ENCODE measurements around the gene STXBP4. TPM values are rescaled to one million over a fixed set of nuclear protein-coding genes. Genes with fewer than 3 reads are reported as not detected.

The STXBP4 gene
- total RNA-seq, 6 experiments from 2014 or later = 9.4 to 12.9 (median 11.4) TPM

DNA sequence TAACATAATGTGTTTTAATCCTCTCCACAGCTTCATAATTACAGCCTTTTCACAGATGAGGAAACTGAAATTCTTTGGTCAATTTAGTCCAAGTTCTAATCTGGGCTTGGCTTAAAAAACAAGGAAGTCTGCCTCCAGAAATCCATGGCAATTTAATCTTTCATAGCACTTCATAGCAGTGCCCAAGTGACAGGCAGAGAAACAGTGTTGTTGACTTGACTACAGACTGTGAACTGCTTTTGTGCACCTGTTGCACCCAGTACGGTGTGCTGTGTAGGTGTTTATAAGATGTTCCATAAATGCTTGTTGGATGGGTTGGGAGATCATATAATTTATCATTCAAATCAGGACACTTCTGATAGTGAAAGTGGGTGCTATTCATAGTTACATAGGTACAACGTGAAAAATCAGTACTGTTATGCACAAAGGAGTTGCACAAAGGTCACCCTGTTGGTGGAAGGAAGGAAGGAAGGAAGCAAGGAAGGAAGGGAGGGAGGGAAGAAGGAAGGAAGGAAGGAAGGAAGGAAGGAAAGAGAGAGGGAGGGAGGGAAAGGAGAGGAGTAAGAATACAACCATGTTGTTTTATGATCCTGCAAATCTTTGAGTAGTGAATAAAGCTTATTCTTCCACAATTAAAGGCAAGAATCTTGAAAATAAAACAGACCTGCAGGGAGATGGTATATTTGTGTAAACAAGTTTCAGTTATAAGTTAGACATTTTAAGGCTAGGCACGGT is 239.7 kb downstream of the STXBP4 start:
- Mint-ChIP-seq H3K27ac (no peak overlapping the region), H3K27me3 (ENCODE audit: insufficient read depth) (no peaks in the 10 kb centered on the region; the same call in 1 of the 2 replicates), H3K36me3 (ENCODE audit: low read depth) (no peaks in the 10 kb centered on the region), H3K4me3 (no peak overlapping the region), H3K9me3 (no peaks in the 10 kb centered on the region), H3K4me1 (ENCODE audit: low read depth) (no peaks in the 10 kb centered on the region)
- TF ChIP-seq, protein P1, sequence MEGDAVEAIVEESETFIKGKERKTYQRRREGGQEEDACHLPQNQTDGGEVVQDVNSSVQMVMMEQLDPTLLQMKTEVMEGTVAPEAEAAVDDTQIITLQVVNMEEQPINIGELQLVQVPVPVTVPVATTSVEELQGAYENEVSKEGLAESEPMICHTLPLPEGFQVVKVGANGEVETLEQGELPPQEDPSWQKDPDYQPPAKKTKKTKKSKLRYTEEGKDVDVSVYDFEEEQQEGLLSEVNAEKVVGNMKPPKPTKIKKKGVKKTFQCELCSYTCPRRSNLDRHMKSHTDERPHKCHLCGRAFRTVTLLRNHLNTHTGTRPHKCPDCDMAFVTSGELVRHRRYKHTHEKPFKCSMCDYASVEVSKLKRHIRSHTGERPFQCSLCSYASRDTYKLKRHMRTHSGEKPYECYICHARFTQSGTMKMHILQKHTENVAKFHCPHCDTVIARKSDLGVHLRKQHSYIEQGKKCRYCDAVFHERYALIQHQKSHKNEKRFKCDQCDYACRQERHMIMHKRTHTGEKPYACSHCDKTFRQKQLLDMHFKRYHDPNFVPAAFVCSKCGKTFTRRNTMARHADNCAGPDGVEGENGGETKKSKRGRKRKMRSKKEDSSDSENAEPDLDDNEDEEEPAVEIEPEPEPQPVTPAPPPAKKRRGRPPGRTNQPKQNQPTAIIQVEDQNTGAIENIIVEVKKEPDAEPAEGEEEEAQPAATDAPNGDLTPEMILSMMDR (IDR thresholded peaks at IDR 0.05) = no peak
- no peak for DNase-seq

DNA sequence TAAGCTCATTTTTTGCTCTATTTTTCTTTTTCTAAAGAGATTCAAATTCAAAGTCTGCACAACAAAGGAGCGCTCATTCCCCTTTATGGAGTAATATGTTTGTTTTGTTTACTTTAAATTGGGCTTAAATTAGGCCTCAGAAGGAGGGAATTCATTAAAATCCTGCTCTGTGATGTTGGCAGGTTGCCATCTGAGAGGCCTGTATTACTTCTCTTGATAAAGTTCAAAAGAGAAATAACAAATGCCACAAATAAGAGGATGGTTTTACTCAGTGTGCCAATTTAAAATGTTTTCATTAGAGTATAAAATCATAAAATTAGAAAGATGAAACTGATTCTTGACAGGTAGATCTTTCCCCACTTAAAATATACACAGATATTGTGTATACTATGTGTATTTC is 241.7 kb downstream of the STXBP4 start:
- no peak for DNase-seq
- Mint-ChIP-seq H3K27ac (no peak overlapping the region), H3K36me3 (ENCODE audit: low read depth) (no peaks in the 10 kb centered on the region), H3K27me3 (ENCODE audit: insufficient read depth) (no peaks in the 10 kb centered on the region; the same call in 1 of the 2 replicates), H3K4me3 (no peak overlapping the region), H3K4me1 (ENCODE audit: low read depth) (no peaks in the 10 kb centered on the region), H3K9me3 (no peaks in the 10 kb centered on the region)
- TF ChIP-seq, protein P1 (IDR thresholded peaks at IDR 0.05) = no peak

DNA sequence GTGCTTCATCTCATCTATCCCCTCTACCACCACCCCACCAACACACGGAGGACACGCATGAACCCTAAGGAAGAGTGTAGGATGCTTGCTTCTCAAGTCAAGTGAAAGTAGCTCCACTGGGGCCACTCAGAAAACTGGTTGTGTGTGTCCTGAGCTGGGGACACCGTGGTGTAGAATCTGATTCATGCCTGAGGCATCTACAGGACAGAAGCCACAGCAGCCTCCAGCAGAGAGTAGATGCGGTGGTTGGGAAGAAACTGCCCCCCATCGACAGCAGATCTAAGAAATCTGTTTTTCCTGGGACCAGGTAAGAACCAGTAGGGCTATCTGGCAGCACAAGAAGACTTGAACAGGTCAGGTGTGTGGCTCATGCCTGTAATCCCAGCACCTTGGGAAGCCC is 244.3 kb downstream of the STXBP4 start:
- TF ChIP-seq, protein P1 (IDR thresholded peaks at IDR 0.05) = no peak
- H3K9me3 Mint-ChIP-seq = no peaks in the 10 kb centered on the region

DNA sequence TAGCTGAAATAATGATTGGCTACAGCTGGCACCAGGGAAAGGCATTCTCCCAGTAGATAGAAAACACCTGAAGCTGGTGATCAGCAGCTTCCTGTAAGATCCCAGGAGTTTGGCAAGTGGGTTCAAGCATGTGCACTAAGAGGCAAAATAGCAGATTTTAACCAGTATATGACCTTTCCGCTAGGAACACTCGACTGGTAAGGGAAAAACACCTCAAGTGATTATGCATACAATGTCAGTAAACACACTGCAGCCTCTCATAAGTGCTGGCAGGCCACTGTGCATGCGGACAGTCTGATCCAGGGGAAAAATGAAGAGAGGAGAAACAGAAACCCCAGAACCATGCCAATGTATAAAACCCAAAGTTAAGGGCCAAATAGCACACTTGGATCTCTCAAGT is 247.1 kb downstream of the STXBP4 start:
- H3K36me3 Mint-ChIP-seq (ENCODE audit: low read depth) = no peaks in the 10 kb centered on the region
- H3K27ac Mint-ChIP-seq = no peak overlapping the region
- TF ChIP-seq, protein P1 (IDR thresholded peaks at IDR 0.05) = no peak
- no peak for DNase-seq
- no peak overlapping the region for H3K4me3 Mint-ChIP-seq
- peaks cover 2% of the 10 kb centered on the region for H3K27me3 Mint-ChIP-seq (ENCODE audit: insufficient read depth)
- no peaks in the 10 kb centered on the region for H3K4me1 Mint-ChIP-seq (ENCODE audit: low read depth)
- H3K9me3 Mint-ChIP-seq = no peaks in the 10 kb centered on the region

More for the DNA sequence above, 244.3 kb downstream of the STXBP4 start:
- Mint-ChIP-seq H3K27me3 (ENCODE audit: insufficient read depth) (no peaks in the 10 kb centered on the region; the same call in none of the 2 replicates), H3K27ac (no peak overlapping the region), H3K36me3 (ENCODE audit: low read depth) (no peaks in the 10 kb centered on the region), H3K4me1 (ENCODE audit: low read depth) (no peaks in the 10 kb centered on the region), H3K4me3 (no peak overlapping the region)
- DNase-seq = no peak

DNA sequence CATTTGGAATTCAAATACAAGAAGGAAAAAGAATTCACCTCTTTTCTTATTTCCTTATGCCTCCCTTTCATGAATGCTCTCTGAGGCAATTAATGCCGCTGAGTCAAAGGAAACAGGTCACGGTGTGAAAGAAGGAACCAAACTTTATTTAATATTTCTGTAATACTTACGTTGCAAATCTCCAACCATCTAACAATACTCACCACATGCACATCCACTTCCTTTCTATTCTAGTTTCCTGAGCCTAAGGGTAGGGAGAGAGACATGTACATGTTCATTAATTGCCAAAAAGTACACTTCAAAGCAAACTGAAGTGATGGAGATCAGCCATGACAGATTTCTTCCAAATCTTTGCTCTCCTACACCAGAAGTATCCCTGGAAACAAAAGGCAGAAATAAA is 248.3 kb downstream of the STXBP4 start:
- DNase-seq = no peak
- no peaks in the 10 kb centered on the region for H3K4me1 Mint-ChIP-seq (ENCODE audit: low read depth)
- no peaks in the 10 kb centered on the region for H3K36me3 Mint-ChIP-seq (ENCODE audit: low read depth)
- no peak overlapping the region for H3K4me3 Mint-ChIP-seq
- no peak overlapping the region for H3K27ac Mint-ChIP-seq
- no peaks in the 10 kb centered on the region for H3K9me3 Mint-ChIP-seq
- TF ChIP-seq, protein P1 (IDR thresholded peaks at IDR 0.05) = no peak
- H3K27me3 Mint-ChIP-seq (ENCODE audit: insufficient read depth) = peaks cover 2% of the 10 kb centered on the region

Data from HFFc6 (cell line).